ENCODE results near the gene TRPC4AP. TPM values are rescaled to one million over a fixed set of nuclear protein-coding genes. Genes with fewer than 3 reads are reported as not detected.

The TRPC4AP gene
- total and polyA plus RNA-seq, 2 of the 8 experiments (the other 6 are each of a cell fraction or from before 2014, with no cell fraction given), result 73.1 to 74.8 TPM

GRCh38 chr20:35104685-35105295 lies 12.2 kb upstream of the TRPC4AP start:
- no peak overlapping the region for H3K18ac ChIP-seq (ENCODE audit: extremely low read depth, low read length)
- no peak overlapping the region for H2BK5ac ChIP-seq (ENCODE audit: low read depth, low read length)
- H2BK120ac ChIP-seq (replicated peaks; ENCODE audit: low read depth, low read length), result no peak overlapping the region
- no peak overlapping the region for H3K23ac ChIP-seq (ENCODE audit: insufficient read length)
- H3K79me2 ChIP-seq (ENCODE audit: control insufficient read depth in 1 of 2, insufficient read depth in 2 of 2, low read length in 2 of 2), result no peaks in the 10 kb centered on the region
- DNase-seq (ENCODE audit: low read depth in 1 of 2, low spot score in 2 of 2) (no peak), FAIRE-seq (no peak)
- no peak overlapping the region for H3K4me3 ChIP-seq (ENCODE audit: extremely low read depth in 1 of 4, insufficient read depth in 2 of 4, low read depth in 3 of 4, low read length in 4 of 4)
- no peaks in the 10 kb centered on the region for H4K20me1 ChIP-seq (replicated peaks in 1 of 2; ENCODE audit: control insufficient read depth in 1 of 2, insufficient read depth in 2 of 2, low read length in 2 of 2)
- no peak overlapping the region for H4K8ac ChIP-seq (ENCODE audit: extremely low read depth, insufficient read depth, low read length)
- CTCF ChIA-PET (ENCODE audit: partially characterized antibody), result interaction anchor here (0.6 to 1.0 kb wide), 2 partner anchors 38 to 400 kb away, joined by 3 to 5 read pairs; no protein-coding TSS in a partner anchor
- H3K4ac ChIP-seq (replicated peaks; ENCODE audit: insufficient read length, low read depth, low read length), result no peak overlapping the region
- H3K36me3 ChIP-seq (ENCODE audit: control insufficient read depth in 2 of 4, insufficient read depth in 4 of 4, low read length in 3 of 4), result no peaks in the 10 kb centered on the region
- no peak overlapping the region for H3K56ac ChIP-seq (replicated peaks; ENCODE audit: insufficient read length, low read depth, low read length)
- no peak overlapping the region for H4K5ac ChIP-seq (ENCODE audit: insufficient read length, low read depth, low read length)
- H2AK5ac ChIP-seq (ENCODE audit: low read depth, low read length), result no peak overlapping the region
- no peak overlapping the region for H4K91ac ChIP-seq (replicated peaks; ENCODE audit: insufficient read length, low read length)
- no peaks in the 10 kb centered on the region for H3K9me3 ChIP-seq (ENCODE audit: insufficient read depth in 2 of 2, low read depth in 1 of 2, low read length in 1 of 2)
- 82% methylated on average over 3 of the region's 3 CpGs; no CpG with 5 or more reads in 1 of the 2 experiments for WGBS, 2 experiments (ENCODE audit: extremely low coverage in 1 of 2, insufficient coverage in 1 of 2, insufficient read length in 1 of 2, insufficient replicate concordance in 2 of 2, low coverage in 1 of 2, low lambda C conversion rate in 2 of 2, missing lambda C conversion rate in 1 of 2)
- POLR2A ChIA-PET (ENCODE audit: partially characterized antibody), result no interaction called here
- H3K23me2 ChIP-seq (ENCODE audit: low read depth, low read length), result no peaks in the 10 kb centered on the region
- H2BK15ac ChIP-seq (ENCODE audit: low read length), result no peak overlapping the region
- H3K27me3 ChIP-seq (replicated peaks in 1 of 4; ENCODE audit: control insufficient read depth in 3 of 4, extremely low read depth in 1 of 4, insufficient read depth in 3 of 4, low read length in 3 of 4), result no peaks in the 10 kb centered on the region
- no peak overlapping the region for H2BK12ac ChIP-seq (ENCODE audit: low read depth, low read length)
- H3K9ac ChIP-seq (replicated peaks in 1 of 4; ENCODE audit: extremely low read depth in 1 of 4, low read depth in 3 of 4, low read length in 3 of 4), result no peak overlapping the region
- H2AFZ ChIP-seq (ENCODE audit: low read length), result no peak overlapping the region
- no peak overlapping the region for H3K27ac ChIP-seq (ENCODE audit: low read depth, low read length)
- no peak overlapping the region for H3K4me2 ChIP-seq (ENCODE audit: insufficient read depth in 1 of 2, low read depth in 2 of 2, low read length in 2 of 2)
- H3K14ac ChIP-seq (ENCODE audit: insufficient read length), result no peak overlapping the region
- no peaks in the 10 kb centered on the region for H3K79me1 ChIP-seq (ENCODE audit: low read depth, low read length)
- peaks cover 0 to 3% (median 0%) of the 10 kb centered on the region in 4 experiments; a peak in 1 of 7 replicates for H3K4me1 ChIP-seq (replicated peaks in 1 of 4; ENCODE audit: control insufficient read depth in 3 of 4, insufficient read depth in 4 of 4, low read length in 3 of 4)
- no peak overlapping the region for H2BK20ac ChIP-seq (ENCODE audit: low read length)
- TF ChIP-seq CHD1 (IDR thresholded peaks at IDR 0.05; ENCODE audit: low read depth, low read length) (no peak), POU5F1 (IDR thresholded peaks at IDR 0.05; ENCODE audit: low read depth, low read length) (no peak), KDM5A (IDR thresholded peaks at IDR 0.05; ENCODE audit: low read length) (no peak), SP4 (IDR thresholded peaks at IDR 0.05; ENCODE audit: low read length) (no peak), TCF12 (IDR thresholded peaks at IDR 0.05; ENCODE audit: low read depth, low read length) (no peak), CTCF (IDR thresholded peaks at IDR 0.05; ENCODE audit: control extremely low read depth in 1 of 3, insufficient read depth in 1 of 3, low read depth in 1 of 3, low read length in 3 of 3) (no peak), BACH1 (IDR thresholded peaks at IDR 0.05; ENCODE audit: low read length) (no peak), SRF (IDR thresholded peaks at IDR 0.05; ENCODE audit: low read depth, low read length) (no peak), EGR1 (IDR thresholded peaks at IDR 0.05; ENCODE audit: borderline replicate concordance, low read depth, low read length) (no peak)
- TF ChIP-seq, protein P1, sequence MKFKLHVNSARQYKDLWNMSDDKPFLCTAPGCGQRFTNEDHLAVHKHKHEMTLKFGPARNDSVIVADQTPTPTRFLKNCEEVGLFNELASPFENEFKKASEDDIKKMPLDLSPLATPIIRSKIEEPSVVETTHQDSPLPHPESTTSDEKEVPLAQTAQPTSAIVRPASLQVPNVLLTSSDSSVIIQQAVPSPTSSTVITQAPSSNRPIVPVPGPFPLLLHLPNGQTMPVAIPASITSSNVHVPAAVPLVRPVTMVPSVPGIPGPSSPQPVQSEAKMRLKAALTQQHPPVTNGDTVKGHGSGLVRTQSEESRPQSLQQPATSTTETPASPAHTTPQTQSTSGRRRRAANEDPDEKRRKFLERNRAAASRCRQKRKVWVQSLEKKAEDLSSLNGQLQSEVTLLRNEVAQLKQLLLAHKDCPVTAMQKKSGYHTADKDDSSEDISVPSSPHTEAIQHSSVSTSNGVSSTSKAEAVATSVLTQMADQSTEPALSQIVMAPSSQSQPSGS (IDR thresholded peaks at IDR 0.05; ENCODE audit: low read length), result no peak

Measured in H1 (cell line).